Lower leg skin (tissue), 4 donors: ENCODE data around the gene CARD10. TPM values are rescaled to one million over a fixed set of nuclear protein-coding genes. Genes with fewer than 3 reads are reported as not detected.

Experiments used
- DNase-seq, 2 donors: peaks; one replicate each; pipeline ENCODE4 v3.0.0-alpha.2; 2019; ENCODE audit warnings: low spot score in 2 of 2
- H3K4me3 ChIP-seq: fragments of 200-600 bp; sonication (generic); 2 replicates; pipeline ENCODE4 v1.5.1; 2017; ENCODE audit warnings: mild to moderate bottlenecking, low read depth; ENCODE audit not compliant: poor library complexity, severe bottlenecking
- CTCF ChIP-seq, 3 donors: fragments of 450-650 bp; IDR thresholded peaks; one replicate each; pipeline ENCODE4 v1.5.1; 2016; ENCODE audit warnings: antibody characterized with exemption in 3 of 3, mild to moderate bottlenecking in 3 of 3, moderate library complexity in 2 of 3
- POLR2A ChIP-seq, 2 donors: fragments of 450-650 bp; IDR thresholded peaks; one replicate each; pipeline ENCODE4 v1.6.1; 2016 to 2017; ENCODE audit warnings: antibody characterized with exemption in 2 of 2, mild to moderate bottlenecking in 1 of 2, moderate library complexity in 1 of 2
- WGBS, 2 donors: methylation state at CpG; one replicate each; pipeline ENCODE4 v1.1.5; 2018; 5-methylcytosine and 5-hydroxymethylcytosine counted together
- intact Hi-C: fragments of 100-400 bp; cut with DNase I; formaldehyde crosslinking; loops from one replicate; pipeline ENCODE4 v1.15.0; 2023; ENCODE audit warnings: low total_unique reads
- total RNA-seq, 4 donors: library from RNA; depleted of rRNA; stranded (reverse); fragments of >200 nt; gene quantifications; one replicate each; pipeline ENCODE4 v1.1.0, GENCODE V29; 2016

The CARD10 gene
- total RNA-seq, 4 donors from 2014 or later, result 13.2 to 22.5 (median 18.6) TPM

GRCh38 chr22:37483050-37483449 lies 36.2 kb downstream of the CARD10 start:
- H3K4me3 ChIP-seq, result no peak overlapping the region
- DNase-seq, result no peak
- WGBS, 2 donors, result 61 to 65% methylated on average over 13 of the region's 13 CpGs
- intact Hi-C loops, result no loop called here
- TF ChIP-seq POLR2A (IDR thresholded peaks at IDR 0.05), result no peak
- TF ChIP-seq CTCF (IDR thresholded peaks at IDR 0.05), result no peak

- H3K4me3 ChIP-seq, result no peak overlapping the region
- DNase-seq, result no peak
- intact Hi-C loops, result no loop called here
- 75 to 77% methylated on average over 9 of the region's 9 CpGs for WGBS, 2 donors
- no peak for TF ChIP-seq CTCF (IDR thresholded peaks at IDR 0.05)
- TF ChIP-seq POLR2A (IDR thresholded peaks at IDR 0.05), result no peak
These were observed 37.0 kb downstream of the CARD10 start for GRCh38 chr22:37482244-37482643.

- TF ChIP-seq POLR2A (IDR thresholded peaks at IDR 0.05), result no peak
- no peak for TF ChIP-seq CTCF (IDR thresholded peaks at IDR 0.05)
- no peak for DNase-seq
- WGBS, 2 donors, result 69 to 81% methylated on average over 12 of the region's 12 CpGs
- H3K4me3 ChIP-seq, result no peak overlapping the region
- intact Hi-C loops, result no loop called here
These were observed 37.8 kb downstream of the CARD10 start for GRCh38 chr22:37481347-37481907.

- TF ChIP-seq CTCF (IDR thresholded peaks at IDR 0.05) (no peak), POLR2A (IDR thresholded peaks at IDR 0.05) (no peak)
- intact Hi-C loops, result no loop called here
- no peak overlapping the region for H3K4me3 ChIP-seq
- WGBS, 2 donors, result 76 to 83% methylated on average over 15 to 17 of the region's 17 CpGs
- no peak for DNase-seq
These were observed 38.5 kb downstream of the CARD10 start for GRCh38 chr22:37480387-37481346.

GRCh38 chr22:37479196-37479595 lies 40.0 kb downstream of the CARD10 start:
- intact Hi-C loops, result no loop called here
- 80 to 83% methylated on average over 13 of the region's 15 CpGs for WGBS, 2 donors
- no peak overlapping the region for H3K4me3 ChIP-seq
- no peak for DNase-seq
- TF ChIP-seq CTCF (IDR thresholded peaks at IDR 0.05), result no peak
- no peak for TF ChIP-seq POLR2A (IDR thresholded peaks at IDR 0.05)
